WTC11 (cell line): ENCODE measurements around the gene INVS. TPM values are rescaled to one million over a fixed set of nuclear protein-coding genes. Genes with fewer than 3 reads are reported as not detected.

ENCODE experiments used
- ATAC-seq: fragments of 200-7000 bp; cut with Tn5 transposase; 2 replicates; pipeline ENCODE4 v1.10.0; 2021; ENCODE audit warnings: mild to moderate bottlenecking, moderate library complexity
- CTCF ChIA-PET: fragments of 300-600 bp; sonication (Branson Sonifier 250); formaldehyde crosslinking; loops from one replicate; lab custom pipeline; 2021; ENCODE audit warnings: antibody characterized with exemption; lab: Charles Lee
- POLR2A ChIA-PET: fragments of 350-600 bp; sonication (Branson Sonifier 250); formaldehyde crosslinking; loops from one replicate; lab custom pipeline; 2021; ENCODE audit warnings: antibody characterized with exemption; lab: Charles Lee
- DNase-seq: peaks from one replicate; pipeline ENCODE4 v3.0.0; 2021; ENCODE audit warnings: low spot score
- H3K27ac Mint-ChIP-seq: 2 replicates; pipeline ENCODE4 v1.8.0; 2021; ENCODE audit warnings: mixed read lengths
- H3K27me3 Mint-ChIP-seq: 2 replicates; pipeline ENCODE4 v1.8.0; 2021; ENCODE audit warnings: low read depth, mild to moderate bottlenecking, moderate library complexity, mixed read lengths
- H3K36me3 Mint-ChIP-seq: 2 replicates; pipeline ENCODE4 v1.8.0; 2021; ENCODE audit warnings: mixed read lengths
- H3K4me1 Mint-ChIP-seq: 2 replicates; pipeline ENCODE4 v1.8.0; 2022; ENCODE audit warnings: mixed read lengths
- H3K4me3 Mint-ChIP-seq: 2 replicates; pipeline ENCODE4 v1.8.0; 2021; ENCODE audit warnings: mild to moderate bottlenecking, moderate library complexity, mixed read lengths
- H3K9me3 Mint-ChIP-seq: 2 replicates; pipeline ENCODE4 v1.8.0; 2021; ENCODE audit warnings: mixed read lengths
- AR ChIP-seq: fragments of 250-450 bp; sonication (Bioruptor Pico); IDR thresholded peaks from 2 replicates; pipeline ENCODE4 v1.9.0; 2021; ENCODE audit warnings: mild to moderate bottlenecking
- ATF1 ChIP-seq: sonication (generic); formaldehyde crosslinking; IDR thresholded peaks from 2 replicates; pipeline ENCODE4 v1.8.1; 2023; ENCODE audit warnings: mild to moderate bottlenecking, moderate library complexity, missing genetic modification reagents
- ELF4 ChIP-seq: sonication (generic); formaldehyde crosslinking; IDR thresholded peaks from 2 replicates; pipeline ENCODE4 v1.8.1; 2022; ENCODE audit warnings: low read depth, mild to moderate bottlenecking, moderate library complexity, missing genetic modification reagents
- ERG ChIP-seq: fragments of 250-450 bp; sonication (Bioruptor Pico); IDR thresholded peaks from 2 replicates; pipeline ENCODE4 v1.8.0; 2021; ENCODE audit warnings: mild to moderate bottlenecking
- FOXJ3 ChIP-seq: sonication (generic); formaldehyde crosslinking; IDR thresholded peaks from 2 replicates; pipeline ENCODE4 v1.9.0; 2021; ENCODE audit warnings: missing genetic modification reagents, mild to moderate bottlenecking, borderline replicate concordance
- GTF2I ChIP-seq: fragments of 250-450 bp; sonication (Bioruptor Pico); conservative IDR thresholded peaks from 2 replicates; pipeline ENCODE4 v1.4.0; 2021; ENCODE audit warnings: mild to moderate bottlenecking
- JAZF1 ChIP-seq: fragments of 250-450 bp; sonication (Bioruptor Pico); IDR thresholded peaks from 2 replicates; pipeline ENCODE4 v1.9.0; 2021; ENCODE audit warnings: moderate library complexity, mild to moderate bottlenecking, inconsistent platforms
- JUN ChIP-seq: sonication (generic); formaldehyde crosslinking; IDR thresholded peaks from 2 replicates; pipeline ENCODE4 v1.8.0; 2023; ENCODE audit warnings: mild to moderate bottlenecking, missing genetic modification reagents
- MYBL2 ChIP-seq: sonication (generic); formaldehyde crosslinking; IDR thresholded peaks from 2 replicates; pipeline ENCODE4 v1.8.1; 2023; ENCODE audit warnings: mild to moderate bottlenecking, moderate library complexity, missing genetic modification reagents
- ZNF121 ChIP-seq: sonication (generic); formaldehyde crosslinking; IDR thresholded peaks from 2 replicates; pipeline ENCODE4 v1.8.0; 2023; ENCODE audit warnings: missing genetic modification reagents
- ZNF232 ChIP-seq: sonication (generic); formaldehyde crosslinking; IDR thresholded peaks from 2 replicates; pipeline ENCODE4 v1.8.0; 2022; ENCODE audit warnings: mild to moderate bottlenecking, missing genetic modification reagents
- ZNF425 ChIP-seq: fragments of 250-450 bp; sonication (Bioruptor Pico); conservative IDR thresholded peaks from 2 replicates; pipeline ENCODE4 v1.9.0; 2021; ENCODE audit warnings: mild to moderate bottlenecking
- total RNA-seq: library from RNA; stranded (reverse); gene quantifications from 3 replicates; pipeline ENCODE4 v1.2.3, GENCODE V29; 2021
- TF ChIP-seq, protein P1 (sequence below): fragments of 200-600 bp; IDR thresholded peaks from 2 replicates; pipeline ENCODE4 v1.8.0; 2022; ENCODE audit warnings: antibody characterized with exemption
- TF ChIP-seq, protein P2 (sequence below): fragments of 250-450 bp; sonication (Bioruptor Pico); IDR thresholded peaks from 2 replicates; pipeline ENCODE4 v1.9.0; 2021; ENCODE audit warnings: mild to moderate bottlenecking
- TF ChIP-seq, protein P3 (sequence below): sonication (generic); formaldehyde crosslinking; IDR thresholded peaks from 2 replicates; pipeline ENCODE4 v1.8.1; 2022; ENCODE audit warnings: mild to moderate bottlenecking, moderate library complexity, missing genetic modification reagents
- TF ChIP-seq, protein P4 (sequence below): sonication (generic); formaldehyde crosslinking; IDR thresholded peaks from 2 replicates; pipeline ENCODE4 v1.8.1; 2022; ENCODE audit warnings: missing genetic modification reagents, borderline replicate concordance

INVS gene
- total RNA-seq, 1 experiment from 2014 or later = 8.1 TPM

DNA sequence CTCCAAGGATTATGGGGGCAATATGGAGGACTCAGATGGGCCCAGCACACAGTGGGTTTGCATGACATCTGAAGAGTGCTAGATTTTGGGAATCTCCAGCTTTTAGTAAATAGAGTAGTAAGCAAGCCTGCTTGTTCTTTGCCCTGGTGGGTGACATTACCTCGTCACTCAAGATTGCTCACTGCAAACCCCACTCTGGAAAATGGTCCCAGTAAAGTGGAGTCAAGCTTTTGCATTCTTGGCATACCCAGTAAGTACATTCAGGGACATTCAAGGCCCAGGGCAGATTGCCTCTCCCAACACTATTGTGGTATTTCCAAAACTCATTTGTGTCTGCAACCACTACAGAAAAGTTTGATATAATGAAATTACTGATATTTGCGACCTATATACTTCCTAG lies 118.5 kb downstream of the INVS start (continued):
- TF ChIP-seq, protein P1, sequence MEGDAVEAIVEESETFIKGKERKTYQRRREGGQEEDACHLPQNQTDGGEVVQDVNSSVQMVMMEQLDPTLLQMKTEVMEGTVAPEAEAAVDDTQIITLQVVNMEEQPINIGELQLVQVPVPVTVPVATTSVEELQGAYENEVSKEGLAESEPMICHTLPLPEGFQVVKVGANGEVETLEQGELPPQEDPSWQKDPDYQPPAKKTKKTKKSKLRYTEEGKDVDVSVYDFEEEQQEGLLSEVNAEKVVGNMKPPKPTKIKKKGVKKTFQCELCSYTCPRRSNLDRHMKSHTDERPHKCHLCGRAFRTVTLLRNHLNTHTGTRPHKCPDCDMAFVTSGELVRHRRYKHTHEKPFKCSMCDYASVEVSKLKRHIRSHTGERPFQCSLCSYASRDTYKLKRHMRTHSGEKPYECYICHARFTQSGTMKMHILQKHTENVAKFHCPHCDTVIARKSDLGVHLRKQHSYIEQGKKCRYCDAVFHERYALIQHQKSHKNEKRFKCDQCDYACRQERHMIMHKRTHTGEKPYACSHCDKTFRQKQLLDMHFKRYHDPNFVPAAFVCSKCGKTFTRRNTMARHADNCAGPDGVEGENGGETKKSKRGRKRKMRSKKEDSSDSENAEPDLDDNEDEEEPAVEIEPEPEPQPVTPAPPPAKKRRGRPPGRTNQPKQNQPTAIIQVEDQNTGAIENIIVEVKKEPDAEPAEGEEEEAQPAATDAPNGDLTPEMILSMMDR = no peak
- no peak for TF ChIP-seq ERG
- no peak for TF ChIP-seq ATF1
- no peak for TF ChIP-seq JAZF1 (CRISPR knock-in tag)
- TF ChIP-seq, all 79 proteins: peak for 0

DNA sequence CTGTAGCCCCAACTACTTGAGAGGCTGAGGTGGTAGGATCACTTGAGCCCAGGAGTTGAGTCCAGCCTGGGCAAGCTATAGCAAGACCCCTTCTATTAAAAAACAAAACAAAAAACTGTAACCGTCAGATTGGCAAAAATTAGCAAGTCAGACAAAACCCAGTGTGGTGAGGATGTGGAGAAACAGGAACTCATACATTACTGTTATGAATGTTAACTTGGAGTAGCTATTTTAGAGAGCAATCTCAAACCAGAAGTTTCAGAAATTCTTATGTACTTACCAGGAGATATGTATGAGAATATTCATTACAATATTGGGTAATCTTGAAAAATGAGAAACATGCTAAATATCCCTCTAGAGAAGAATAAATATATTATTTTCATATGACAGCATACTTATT lies 120.3 kb downstream of the INVS start:
- no peak for DNase-seq
- no peak for ATAC-seq
- TF ChIP-seq, protein P2, sequence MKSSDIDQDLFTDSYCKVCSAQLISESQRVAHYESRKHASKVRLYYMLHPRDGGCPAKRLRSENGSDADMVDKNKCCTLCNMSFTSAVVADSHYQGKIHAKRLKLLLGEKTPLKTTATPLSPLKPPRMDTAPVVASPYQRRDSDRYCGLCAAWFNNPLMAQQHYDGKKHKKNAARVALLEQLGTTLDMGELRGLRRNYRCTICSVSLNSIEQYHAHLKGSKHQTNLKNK (CRISPR knock-in tag) = no peak
- no peak for TF ChIP-seq ZNF425 (CRISPR knock-in tag)
- TF ChIP-seq, protein P3, sequence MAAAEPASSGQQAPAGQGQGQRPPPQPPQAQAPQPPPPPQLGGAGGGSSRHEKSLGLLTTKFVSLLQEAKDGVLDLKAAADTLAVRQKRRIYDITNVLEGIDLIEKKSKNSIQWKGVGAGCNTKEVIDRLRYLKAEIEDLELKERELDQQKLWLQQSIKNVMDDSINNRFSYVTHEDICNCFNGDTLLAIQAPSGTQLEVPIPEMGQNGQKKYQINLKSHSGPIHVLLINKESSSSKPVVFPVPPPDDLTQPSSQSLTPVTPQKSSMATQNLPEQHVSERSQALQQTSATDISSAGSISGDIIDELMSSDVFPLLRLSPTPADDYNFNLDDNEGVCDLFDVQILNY = no peak
- TF ChIP-seq ZNF121 (CRISPR knock-in tag) = no peak
- TF ChIP-seq, protein P4, sequence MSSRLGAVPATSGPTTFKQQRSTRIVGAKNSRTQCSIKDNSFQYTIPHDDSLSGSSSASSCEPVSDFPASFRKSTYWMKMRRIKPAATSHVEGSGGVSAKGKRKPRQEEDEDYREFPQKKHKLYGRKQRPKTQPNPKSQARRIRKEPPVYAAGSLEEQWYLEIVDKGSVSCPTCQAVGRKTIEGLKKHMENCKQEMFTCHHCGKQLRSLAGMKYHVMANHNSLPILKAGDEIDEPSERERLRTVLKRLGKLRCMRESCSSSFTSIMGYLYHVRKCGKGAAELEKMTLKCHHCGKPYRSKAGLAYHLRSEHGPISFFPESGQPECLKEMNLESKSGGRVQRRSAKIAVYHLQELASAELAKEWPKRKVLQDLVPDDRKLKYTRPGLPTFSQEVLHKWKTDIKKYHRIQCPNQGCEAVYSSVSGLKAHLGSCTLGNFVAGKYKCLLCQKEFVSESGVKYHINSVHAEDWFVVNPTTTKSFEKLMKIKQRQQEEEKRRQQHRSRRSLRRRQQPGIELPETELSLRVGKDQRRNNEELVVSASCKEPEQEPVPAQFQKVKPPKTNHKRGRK (CRISPR knock-in tag) = no peak
- no peak for TF ChIP-seq ELF4 (CRISPR knock-in tag)
- TF ChIP-seq AR = no peak
- TF ChIP-seq MYBL2 = no peak
- no peak for TF ChIP-seq FOXJ3
- TF ChIP-seq JUN = no peak
- TF ChIP-seq GTF2I = no peak
- TF ChIP-seq ZNF232 (CRISPR knock-in tag) = no peak
- ChIA-PET POLR2A (interaction anchor here (0.9 kb wide), 1 partner anchor 194 kb away, joined by 3 read pairs; no protein-coding TSS in a partner anchor), CTCF (no interaction called here)
- Mint-ChIP-seq H3K4me1 (no peaks in the 10 kb centered on the region), H3K4me3 (no peak overlapping the region), H3K27ac (no peak overlapping the region), H3K36me3 (no peaks in the 10 kb centered on the region), H3K27me3 (no peaks in the 10 kb centered on the region), H3K9me3 (no peaks in the 10 kb centered on the region)
